Activated CD8-positive, alpha-beta memory T cell treated with anti-CD3 and anti-CD28 coated beads, Interleukin-2, amount 10 ng/mL, durations not matched to agents 7 days and 5 days (primary cell): Measurements from ENCODE around the gene CD247. TPM values are rescaled to one million over a fixed set of nuclear protein-coding genes. Genes with fewer than 3 reads are reported as not detected.
A peak's percentile ranks its signal among the peaks of the same experiment; 100 is the strongest.

ENCODE experiments used
- ATAC-seq: fragments of 150-1000 bp; cut with Tn5 transposase; one replicate; pipeline ENCODE4 v1.10.0; 2021; ENCODE audit warnings: moderate library complexity
- CTCF ChIA-PET: fragments of 350-600 bp; sonication (Branson Sonifier 250); formaldehyde crosslinking; loops from one replicate; lab custom pipeline; 2021; ENCODE audit warnings: antibody characterized with exemption; lab: Charles Lee
- DNase-seq: peaks from one replicate; pipeline ENCODE4 v3.0.0-alpha.2; 2020
- H3K27ac Mint-ChIP-seq: one replicate; pipeline ENCODE4 v1.8.0; 2021; ENCODE audit warnings: mild to moderate bottlenecking, mixed read lengths
- H3K27me3 Mint-ChIP-seq: one replicate; pipeline ENCODE4 v1.8.0; 2021; ENCODE audit warnings: mixed read lengths
- H3K36me3 Mint-ChIP-seq: one replicate; pipeline ENCODE4 v1.8.0; 2021; ENCODE audit warnings: mild to moderate bottlenecking, mixed read lengths
- H3K4me1 Mint-ChIP-seq: one replicate; pipeline ENCODE4 v1.8.0; 2021; ENCODE audit warnings: mixed read lengths
- H3K4me3 Mint-ChIP-seq: one replicate; pipeline ENCODE4 v1.8.0; 2021; ENCODE audit warnings: mild to moderate bottlenecking, moderate library complexity, mixed read lengths
- H3K9me3 Mint-ChIP-seq: one replicate; pipeline ENCODE4 v1.8.0; 2022; ENCODE audit warnings: low read depth, mixed read lengths
- total RNA-seq, 2 experiments: library from RNA; stranded (reverse); gene quantifications; one replicate each; pipeline ENCODE4 v1.2.3, GENCODE V29; 2021

Gene CD247
- total RNA-seq, 2 experiments from 2014 or later: 190 to 197 TPM

DNA sequence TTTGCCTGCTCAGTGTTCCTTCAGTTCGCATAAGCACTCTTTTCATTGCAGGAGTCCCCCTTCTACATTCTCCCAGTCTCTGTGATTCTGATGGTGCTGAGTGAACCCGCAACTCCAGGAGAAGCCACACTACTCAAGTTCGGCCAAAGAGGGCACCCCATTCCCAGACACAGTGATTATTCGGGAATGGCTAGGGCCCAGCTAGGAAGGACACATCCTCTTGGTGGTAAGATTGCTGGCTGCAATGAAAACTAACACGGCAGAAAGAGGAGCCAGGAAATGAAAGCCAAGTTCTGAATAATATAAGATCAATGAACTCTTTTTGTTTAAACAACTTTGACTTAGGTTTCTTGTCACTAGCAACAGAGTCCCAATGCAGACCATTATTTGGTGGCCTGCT lies 20.3 kb upstream of the CD247 start:
- Mint-ChIP-seq H3K36me3 (no peaks in the 10 kb centered on the region), H3K4me1 (peaks cover 46% of the 10 kb centered on the region), H3K27ac (peak overlapping the region; percentile 46), H3K9me3 (no peaks in the 10 kb centered on the region), H3K4me3 (peak overlapping the region; percentile 50), H3K27me3 (no peaks in the 10 kb centered on the region)
- no peak for DNase-seq
- no peak for ATAC-seq
- CTCF ChIA-PET: interaction anchor here (1.0 to 6.2 kb wide), 5 partner anchors 8 to 100 kb away, joined by 3 to 114 read pairs (median 4); partner anchors contain the start of genes CD247 and CREG1

DNA sequence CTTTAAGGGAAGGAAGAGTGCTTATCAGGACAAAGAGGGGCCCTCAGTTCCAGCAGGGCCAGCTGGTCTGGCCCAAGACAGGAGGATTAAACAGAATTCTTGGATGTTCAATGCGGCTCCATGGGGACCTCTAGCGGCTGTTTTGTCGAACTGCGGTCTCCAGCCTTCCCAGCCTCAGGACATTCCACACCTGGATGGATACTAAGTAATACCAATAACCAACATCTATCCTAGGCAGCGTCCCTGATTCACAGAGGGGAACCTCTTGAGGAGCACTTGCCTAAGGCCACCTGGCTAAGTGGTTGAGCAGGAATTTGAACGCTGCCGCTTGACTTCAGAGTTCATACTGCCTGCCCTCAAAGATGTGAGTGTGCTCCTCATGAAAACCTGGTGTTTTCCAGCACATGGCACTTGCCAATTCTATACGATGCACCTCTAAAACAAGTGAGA lies 15.5 kb upstream of the CD247 start:
- Mint-ChIP-seq H3K36me3 (no peaks in the 10 kb centered on the region), H3K27me3 (peaks cover 7% of the 10 kb centered on the region), H3K9me3 (no peaks in the 10 kb centered on the region), H3K4me1 (peaks cover 4% of the 10 kb centered on the region), H3K27ac (no peak overlapping the region), H3K4me3 (no peak overlapping the region)
- peak; percentile 73 for DNase-seq
- ATAC-seq: peak; percentile 86
- CTCF ChIA-PET: interaction anchor here (0.7 to 4.2 kb wide), 45 partner anchors 7 to 472 kb away, joined by 3 to 42 read pairs (median 7); partner anchors contain the start of genes CD247, CREG1 and POU2F1

DNA sequence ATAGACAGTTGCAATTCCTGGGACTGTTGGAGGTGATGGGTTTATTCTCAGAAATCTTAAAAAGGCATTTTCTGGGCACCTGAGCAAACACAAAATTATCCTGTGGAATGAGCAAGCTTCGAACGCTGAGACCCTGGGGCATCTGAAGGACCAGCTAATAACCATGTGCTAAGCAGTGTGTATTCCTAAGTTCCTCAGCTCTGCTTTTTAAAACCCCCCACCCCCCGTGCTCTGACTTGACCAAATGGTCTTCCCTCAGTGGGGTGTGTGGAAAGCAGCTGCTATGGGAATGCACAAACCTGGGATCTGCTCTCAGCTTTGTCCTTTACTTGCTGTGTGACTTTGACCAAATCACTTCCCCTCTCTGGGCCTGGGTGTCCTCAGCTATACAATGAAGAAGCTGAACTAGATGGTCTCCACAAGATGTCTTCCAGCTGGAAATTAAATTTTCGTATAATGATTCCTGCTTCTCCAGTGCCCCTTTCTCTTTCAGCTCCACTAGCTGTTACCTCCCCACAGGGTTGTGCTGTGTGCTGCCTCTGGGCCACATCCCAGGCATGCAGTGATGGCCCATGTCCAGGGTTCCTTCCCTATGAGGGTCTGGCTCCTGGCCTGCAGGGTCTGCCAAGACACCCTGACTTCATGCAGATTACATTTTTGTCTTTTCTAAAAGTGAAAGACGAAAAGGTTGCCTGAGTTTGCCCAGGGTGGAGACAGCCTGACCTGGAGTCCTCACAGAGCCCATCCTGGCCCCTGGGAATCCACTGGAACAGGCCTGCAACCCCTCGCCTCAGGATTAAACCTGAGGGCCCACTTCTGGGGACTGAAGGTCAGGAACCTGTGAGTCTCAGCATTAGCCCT lies 14.9 kb upstream of the CD247 start:
- H3K27ac Mint-ChIP-seq: no peak overlapping the region
- CTCF ChIA-PET: interaction anchor here (0.7 to 4.2 kb wide), 39 partner anchors 8 to 471 kb away, joined by 3 to 42 read pairs (median 8); partner anchors contain the start of genes CD247, CREG1 and POU2F1
- peaks cover 7% of the 10 kb centered on the region for H3K27me3 Mint-ChIP-seq
- H3K36me3 Mint-ChIP-seq: no peaks in the 10 kb centered on the region
- ATAC-seq (peak; percentile 18), DNase-seq (no peak)
- H3K4me3 Mint-ChIP-seq: no peak overlapping the region
- no peaks in the 10 kb centered on the region for H3K9me3 Mint-ChIP-seq
- no peaks in the 10 kb centered on the region for H3K4me1 Mint-ChIP-seq

- H3K36me3 Mint-ChIP-seq: no peaks in the 10 kb centered on the region
- ATAC-seq: no peak
- H3K27ac Mint-ChIP-seq: no peak overlapping the region
- H3K4me3 Mint-ChIP-seq: no peak overlapping the region
- DNase-seq: no peak
- H3K4me1 Mint-ChIP-seq: no peaks in the 10 kb centered on the region
- peaks cover 7% of the 10 kb centered on the region for H3K27me3 Mint-ChIP-seq
- H3K9me3 Mint-ChIP-seq: no peaks in the 10 kb centered on the region
- CTCF ChIA-PET: interaction anchor here (1.0 to 4.2 kb wide), 17 partner anchors 9 to 466 kb away, joined by 3 to 42 read pairs (median 13); partner anchors contain the start of gene CD247
These were observed 14.0 kb upstream of the CD247 start for GRCh38 chr1:167532375-167532774.

GRCh38 chr1:167529829-167530474 lies 11.6 kb upstream of the CD247 start:
- Mint-ChIP-seq H3K4me1 (no peaks in the 10 kb centered on the region), H3K9me3 (no peaks in the 10 kb centered on the region), H3K4me3 (no peak overlapping the region), H3K27me3 (peaks cover 7% of the 10 kb centered on the region), H3K36me3 (no peaks in the 10 kb centered on the region), H3K27ac (no peak overlapping the region)
- ATAC-seq: no peak
- DNase-seq: no peak
- CTCF ChIA-PET: interaction anchor here (0.7 to 5.3 kb wide), 15 partner anchors 8 to 265 kb away, joined by 3 to 31 read pairs (median 4); partner anchors contain the start of genes CD247 and CREG1

DNA sequence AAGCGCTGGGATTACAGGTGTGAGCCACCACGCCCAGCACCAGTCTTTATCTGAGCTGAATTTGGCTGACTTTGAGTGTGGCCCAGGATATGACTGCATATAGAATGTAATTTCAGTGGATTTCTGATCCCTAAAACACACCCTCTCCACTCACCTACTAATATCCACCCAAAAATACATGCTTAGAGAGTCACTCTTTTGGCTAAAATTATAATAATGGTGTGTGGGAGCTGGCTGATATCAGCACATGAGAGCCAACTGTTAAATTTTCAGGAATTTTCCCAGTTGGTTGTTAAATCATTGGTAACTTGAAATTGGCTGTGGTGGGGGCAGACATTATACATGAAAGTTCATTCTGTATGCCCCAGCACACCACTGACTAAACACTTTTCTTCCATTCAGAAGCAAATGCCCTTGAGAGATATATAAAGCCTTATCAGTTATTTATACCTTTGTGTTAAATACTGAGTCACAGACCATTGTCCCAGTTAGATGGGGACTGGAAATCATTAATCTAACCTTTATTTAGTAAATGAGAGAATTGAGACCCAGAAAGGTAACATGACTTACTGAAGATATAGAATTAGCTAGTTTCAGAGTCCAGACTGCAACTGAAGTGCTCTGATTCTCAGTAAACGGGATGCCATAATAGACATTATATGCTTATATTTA lies 9.9 kb upstream of the CD247 start:
- H3K4me3 Mint-ChIP-seq: no peak overlapping the region
- no peaks in the 10 kb centered on the region for H3K4me1 Mint-ChIP-seq
- H3K27me3 Mint-ChIP-seq: peaks cover 7% of the 10 kb centered on the region
- H3K9me3 Mint-ChIP-seq: no peaks in the 10 kb centered on the region
- no peak overlapping the region for H3K27ac Mint-ChIP-seq
- H3K36me3 Mint-ChIP-seq: no peaks in the 10 kb centered on the region
- DNase-seq: no peak
- CTCF ChIA-PET: interaction anchor here (0.8 to 5.3 kb wide), 6 partner anchors 10 to 308 kb away, joined by 3 to 31 read pairs (median 3); partner anchors contain the start of genes CD247 and CREG1
- ATAC-seq: no peak

DNA sequence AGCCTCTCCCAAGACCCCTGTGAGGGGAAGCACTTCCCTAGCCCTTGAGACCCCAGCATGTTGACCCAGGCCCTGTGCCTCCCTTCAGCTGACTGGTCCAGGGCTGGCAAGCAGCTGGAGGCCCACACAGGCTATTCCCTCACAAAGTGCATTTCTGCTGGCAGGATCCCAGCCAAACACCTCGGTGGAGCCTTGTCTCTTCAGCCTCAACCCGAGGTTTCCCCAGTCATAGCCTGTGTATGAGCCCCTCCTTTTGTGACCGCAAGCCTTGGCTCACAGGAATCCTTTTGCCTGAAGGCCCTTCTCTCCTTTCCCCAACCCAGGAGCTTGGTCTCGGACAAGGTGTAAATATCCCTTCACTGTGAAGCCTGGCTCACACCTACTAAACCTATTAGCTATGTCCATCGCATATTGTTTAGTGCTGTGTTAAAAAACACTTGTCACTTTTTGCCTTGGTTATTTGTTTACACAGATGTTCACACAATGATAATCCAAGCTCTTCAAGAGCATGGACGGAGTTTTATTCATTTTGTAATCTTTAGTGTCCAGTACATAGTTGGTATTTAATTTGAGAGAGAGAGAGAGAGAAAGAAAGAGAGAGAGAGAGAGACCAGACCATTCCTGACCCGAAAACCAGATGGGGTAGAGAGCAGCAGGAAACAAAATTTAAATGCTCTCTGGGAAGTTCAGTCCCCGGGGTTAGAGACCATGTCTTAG lies 8.5 kb upstream of the CD247 start:
- Mint-ChIP-seq H3K27me3 (peaks cover 11% of the 10 kb centered on the region), H3K27ac (no peak overlapping the region), H3K36me3 (peaks cover 3% of the 10 kb centered on the region), H3K4me3 (no peak overlapping the region), H3K9me3 (no peaks in the 10 kb centered on the region), H3K4me1 (no peaks in the 10 kb centered on the region)
- CTCF ChIA-PET: interaction anchor here (0.8 to 5.3 kb wide), 3 partner anchors 9 to 128 kb away, joined by 3 to 31 read pairs (median 3); partner anchors contain the start of gene CD247
- ATAC-seq: no peak
- DNase-seq: no peak

DNA sequence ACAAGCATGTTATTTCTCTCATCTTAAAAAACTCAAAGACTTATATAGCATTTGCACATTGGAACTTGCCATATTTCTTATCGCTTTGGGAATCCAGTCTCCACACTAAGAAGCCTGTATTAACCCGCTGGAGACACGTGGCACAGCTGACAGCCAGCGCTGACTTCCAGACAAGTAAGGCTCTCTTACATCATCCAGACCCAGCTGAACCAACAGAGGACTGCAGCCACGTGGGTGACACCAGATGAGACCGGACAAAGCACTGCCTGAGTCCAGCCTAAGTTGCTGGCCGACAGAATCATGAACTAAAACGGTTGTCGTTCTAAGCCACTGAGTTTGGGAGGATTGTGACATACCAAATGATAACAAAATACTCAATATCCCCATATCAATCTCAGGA lies 6.3 kb upstream of the CD247 start:
- no peak overlapping the region for H3K27ac Mint-ChIP-seq
- peaks cover 9% of the 10 kb centered on the region for H3K4me1 Mint-ChIP-seq
- H3K36me3 Mint-ChIP-seq: peaks cover 3% of the 10 kb centered on the region
- peaks cover 6% of the 10 kb centered on the region for H3K27me3 Mint-ChIP-seq
- DNase-seq (no peak), ATAC-seq (no peak)
- H3K4me3 Mint-ChIP-seq: no peak overlapping the region
- no peaks in the 10 kb centered on the region for H3K9me3 Mint-ChIP-seq
- CTCF ChIA-PET: interaction anchor here (1.1 to 2.3 kb wide), 3 partner anchors 9 to 123 kb away, joined by 4 to 13 read pairs (median 9); no protein-coding TSS in a partner anchor

DNA sequence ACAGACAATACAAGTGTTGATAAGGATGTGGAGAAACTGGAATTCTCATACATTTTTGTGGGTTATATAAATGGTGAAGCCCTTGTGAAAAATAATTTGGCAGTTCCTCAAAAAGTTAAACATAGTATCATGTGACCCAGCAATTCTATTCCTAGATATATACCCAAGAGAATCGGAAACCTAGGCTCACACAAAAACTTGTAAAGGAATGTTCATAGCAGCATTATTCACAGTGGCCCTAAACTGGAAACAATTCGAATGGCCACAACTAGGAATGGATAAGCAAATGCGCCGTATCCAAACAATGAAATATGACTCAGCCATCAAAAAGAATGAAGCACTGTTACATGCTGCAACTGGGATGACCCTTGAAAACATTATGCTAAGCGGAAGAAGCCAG lies 3.9 kb upstream of the CD247 start:
- no peak overlapping the region for H3K27ac Mint-ChIP-seq
- no peaks in the 10 kb centered on the region for H3K9me3 Mint-ChIP-seq
- H3K4me3 Mint-ChIP-seq: no peak overlapping the region
- peaks cover 15% of the 10 kb centered on the region for H3K4me1 Mint-ChIP-seq
- peaks cover 13% of the 10 kb centered on the region for H3K36me3 Mint-ChIP-seq
- DNase-seq: no peak
- no peak for ATAC-seq
- CTCF ChIA-PET: interaction anchor here (2.0 kb wide), 1 partner anchor 12 kb away, joined by 8 read pairs; no protein-coding TSS in a partner anchor
- H3K27me3 Mint-ChIP-seq: peaks cover 4% of the 10 kb centered on the region

GRCh38 chr1:167520711-167521206 lies 2.4 kb upstream of the CD247 start:
- CTCF ChIA-PET: interaction anchor here (0.7 to 6.5 kb wide), 4 partner anchors 13 to 33 kb away, joined by 3 to 39 read pairs (median 6); partner anchors contain the start of gene CREG1
- no peak overlapping the region for H3K27ac Mint-ChIP-seq
- H3K27me3 Mint-ChIP-seq: peaks cover 4% of the 10 kb centered on the region
- no peak overlapping the region for H3K4me3 Mint-ChIP-seq
- ATAC-seq (no peak), DNase-seq (no peak)
- H3K9me3 Mint-ChIP-seq: no peaks in the 10 kb centered on the region
- H3K36me3 Mint-ChIP-seq: peaks cover 28% of the 10 kb centered on the region
- H3K4me1 Mint-ChIP-seq: peaks cover 20% of the 10 kb centered on the region

DNA sequence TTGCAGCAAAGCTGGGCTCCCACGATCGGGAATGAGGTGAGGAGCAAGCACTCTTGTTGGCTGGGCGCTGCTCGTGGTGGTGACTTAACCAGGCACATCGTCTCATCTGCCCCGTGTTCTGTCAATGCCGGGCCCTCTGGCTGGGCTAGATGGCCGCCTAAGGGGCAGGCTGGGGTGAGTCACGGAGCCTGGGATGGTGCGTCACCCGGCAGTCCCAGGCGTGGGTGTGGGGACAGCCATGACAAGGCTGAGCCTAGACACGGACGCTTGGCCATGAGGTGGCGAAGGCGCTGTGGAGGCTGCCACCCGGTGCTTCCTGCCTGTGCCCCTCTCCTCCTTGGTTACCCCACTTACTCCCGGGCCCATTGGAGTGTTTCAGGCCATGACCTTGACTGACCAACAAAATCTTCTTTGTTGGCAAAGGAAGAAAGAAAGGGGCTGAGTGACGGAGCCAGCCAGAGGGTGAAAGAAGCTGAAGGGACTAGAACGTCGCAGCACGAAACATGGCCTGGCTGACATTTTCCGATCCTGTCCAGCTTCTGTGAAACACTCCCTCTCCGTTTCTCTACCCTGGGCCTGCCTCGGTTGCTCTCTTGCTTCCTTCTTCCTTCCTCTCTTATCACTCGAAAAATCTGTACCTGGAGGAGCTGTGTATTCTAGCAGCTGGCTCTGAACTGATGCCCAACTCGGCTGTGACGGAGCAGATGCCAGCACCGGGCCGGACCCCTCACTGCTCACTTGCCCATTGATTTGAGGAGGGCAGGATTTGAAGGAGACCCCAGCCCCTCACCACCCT lies 596 bp downstream of the CD247 start:
- H3K27me3 Mint-ChIP-seq: peaks cover 4% of the 10 kb centered on the region
- peak overlapping the region; percentile 98 for H3K27ac Mint-ChIP-seq
- CTCF ChIA-PET: interaction anchor here (0.6 to 6.7 kb wide), 27 partner anchors 10 to 298 kb away, joined by 3 to 63 read pairs (median 5); partner anchors contain the start of gene CREG1
- DNase-seq: peak; percentile 93
- peak; percentile 90 for ATAC-seq
- peaks cover 48% of the 10 kb centered on the region for H3K36me3 Mint-ChIP-seq
- H3K4me3 Mint-ChIP-seq: peak overlapping the region; percentile 94
- no peaks in the 10 kb centered on the region for H3K9me3 Mint-ChIP-seq
- H3K4me1 Mint-ChIP-seq: peaks cover 41% of the 10 kb centered on the region
